Iris pigment epithelial cell (primary cell): ENCODE data around the gene LBH.

ENCODE experiments used
- DNase-seq: peaks from one replicate; pipeline ENCODE4 v3.0.0-alpha.2; 2011; ENCODE audit warnings: low read depth

LBH gene

GRCh38 chr2:30306522-30306921 lies 75.2 kb downstream of the LBH start:
- peak; percentile 9 for DNase-seq

DNA sequence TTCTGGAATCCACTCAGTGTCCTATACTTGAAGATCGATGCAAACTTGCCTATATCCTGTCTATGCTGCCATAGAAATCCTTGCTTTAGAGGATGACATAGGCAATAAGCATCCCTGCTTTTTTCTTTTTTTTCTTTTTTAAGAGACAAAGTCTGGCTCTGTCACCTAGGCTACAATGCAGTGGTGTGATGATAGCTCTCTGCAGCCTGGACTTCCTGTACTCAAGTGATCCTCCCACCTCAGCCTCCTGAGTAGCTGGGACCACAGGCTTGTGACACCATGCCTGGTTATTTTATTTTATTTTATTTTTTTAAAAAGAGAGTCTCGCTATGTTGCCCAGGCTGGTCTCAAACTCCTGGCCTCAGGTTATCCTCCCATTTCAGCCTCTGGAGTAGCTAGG lies 76.9 kb downstream of the LBH start:
- DNase-seq, result no peak
